CD4-positive, alpha-beta memory T cell (primary cell): Measurements from ENCODE around the gene MGAT3. TPM values are rescaled to one million over a fixed set of nuclear protein-coding genes. Genes with fewer than 3 reads are reported as not detected.

Experiments used
- CTCF ChIA-PET: fragments of 350-600 bp; sonication (Branson Sonifier 250); formaldehyde crosslinking; loops from one replicate; lab custom pipeline; 2021; ENCODE audit warnings: inconsistent platforms; ENCODE audit not compliant: partially characterized antibody; lab: Charles Lee
- POLR2A ChIA-PET: fragments of 350-600 bp; sonication (Branson Sonifier 250); formaldehyde crosslinking; loops from one replicate; lab custom pipeline; 2021; ENCODE audit not compliant: partially characterized antibody; lab: Charles Lee
- DNase-seq, 5 donors: peaks; one replicate each; pipeline versions ENCODE4 v3.0.0 to v3.0.0-alpha.2; 2020 to 2022; ENCODE audit warnings: mixed read lengths in 1 of 5
- H3K27ac ChIP-seq: one replicate; pipeline ENCODE4 v1.7.0; 2013; ENCODE audit warnings: low read depth, low read length
- H3K27me3 ChIP-seq: 2 replicates; pipeline ENCODE4 v1.7.0; 2013; ENCODE audit warnings: mild to moderate bottlenecking, low read length, moderate library complexity; ENCODE audit not compliant: insufficient read depth
- H3K36me3 ChIP-seq: 2 replicates; pipeline ENCODE4 v1.7.0; 2013; ENCODE audit warnings: mild to moderate bottlenecking, low read length, moderate library complexity; ENCODE audit not compliant: insufficient read depth
- H3K4me1 ChIP-seq: 2 replicates; pipeline ENCODE4 v1.7.0; 2013; ENCODE audit warnings: mild to moderate bottlenecking, low read length, moderate library complexity; ENCODE audit not compliant: insufficient read depth
- H3K4me3 ChIP-seq, 2 donors: one replicate each; pipeline ENCODE4 v1.7.0; 2013; ENCODE audit warnings: low read length in 2 of 2, mild to moderate bottlenecking in 1 of 2
- H3K9me3 ChIP-seq, 2 donors: one replicate each; pipeline ENCODE4 v1.7.0; 2013; ENCODE audit warnings: low read length in 2 of 2, control low read depth in 1 of 2; ENCODE audit not compliant: control insufficient read depth in 1 of 2
- H3K27ac Mint-ChIP-seq, 7 donors: one replicate each; pipeline ENCODE4 v1.8.0; 2020 to 2021; ENCODE audit warnings: mixed read lengths in 7 of 7, mild to moderate bottlenecking in 6 of 7, inconsistent platforms in 3 of 7, moderate library complexity in 3 of 7
- H3K27me3 Mint-ChIP-seq, 2 donors: one replicate each; pipeline ENCODE4 v1.8.0; 2020 to 2021; ENCODE audit warnings: mixed read lengths in 2 of 2
- H3K36me3 Mint-ChIP-seq, 2 donors: one replicate each; pipeline ENCODE4 v1.8.0; 2020 to 2021; ENCODE audit warnings: mixed read lengths in 2 of 2, inconsistent platforms in 1 of 2, mild to moderate bottlenecking in 1 of 2
- H3K4me1 Mint-ChIP-seq, 4 donors: one replicate each; pipeline ENCODE4 v1.8.0; 2020 to 2021; ENCODE audit warnings: mixed read lengths in 4 of 4, mild to moderate bottlenecking in 1 of 4
- H3K4me3 Mint-ChIP-seq, 8 donors: one replicate each; pipeline ENCODE4 v1.8.0; 2020 to 2021; ENCODE audit warnings: mixed read lengths in 8 of 8, mild to moderate bottlenecking in 7 of 8, moderate library complexity in 6 of 8, inconsistent platforms in 3 of 8
- H3K9me3 Mint-ChIP-seq, 8 donors: one replicate each; pipeline ENCODE4 v1.8.0; 2020 to 2021; ENCODE audit warnings: mixed read lengths in 8 of 8, mild to moderate bottlenecking in 5 of 8, inconsistent platforms in 3 of 8, moderate library complexity in 1 of 8
- intact Hi-C: fragments of 100-400 bp; cut with micrococcal nuclease; formaldehyde crosslinking; loops from one replicate; pipeline ENCODE4 v1.15.1; 2023
- polyA plus RNA-seq, 2 donors: library from polyadenylated mRNA; unstranded; fragments of 300-500 nt; fragmentation: Illumina TruSeq; gene quantifications; one replicate each; pipeline ENCODE4 v1.2.3, GENCODE V29; 2021
- total RNA-seq, 2 experiments: library from RNA; stranded (reverse); gene quantifications; one replicate each; pipeline ENCODE4 v1.2.3, GENCODE V29; 2021

Gene MGAT3
- total and polyA plus RNA-seq, 4 experiments from 2014 or later, result 0.19 to 0.73 TPM; not detected in 2

DNA sequence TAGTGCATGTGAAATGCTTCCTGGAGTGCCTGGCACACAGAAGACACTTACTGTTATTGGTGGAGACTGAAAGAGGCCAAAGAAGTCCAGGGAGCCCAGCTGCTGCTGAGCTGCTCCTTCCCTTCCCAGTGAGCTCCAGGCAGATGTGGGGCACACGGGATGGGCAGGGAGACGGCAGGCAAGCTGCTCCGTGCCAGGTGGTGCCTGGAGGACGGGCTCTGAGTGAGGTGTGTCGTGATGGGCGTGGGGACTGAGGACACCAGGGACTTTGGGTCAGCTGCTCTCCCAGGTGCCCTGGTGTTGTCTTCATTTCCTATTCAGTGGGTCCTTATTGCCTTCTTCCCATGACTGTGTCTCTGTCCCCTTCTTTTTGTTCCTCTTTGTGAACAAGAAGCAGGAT is 37.7 kb upstream of the MGAT3 start:
- Mint-ChIP-seq H3K36me3 (peaks cover 48 to 56% of the 10 kb centered on the region in 2 donors), H3K27me3 (no peaks in the 10 kb centered on the region), H3K4me3 (no peak overlapping the region), H3K9me3 (no peaks in the 10 kb centered on the region), H3K4me1 (peaks cover 1 to 6% (median 2%) of the 10 kb centered on the region in 4 donors), H3K27ac (peak overlapping the region in 1 of 7 donors; percentile 70)
- peaks cover 4% of the 10 kb centered on the region for H3K4me1 ChIP-seq
- H3K36me3 ChIP-seq, result peaks cover 60% of the 10 kb centered on the region
- no peaks in the 10 kb centered on the region for H3K27me3 ChIP-seq
- no peak for DNase-seq
- intact Hi-C loops, result no loop called here
- CTCF ChIA-PET, result no interaction called here
- no peak overlapping the region for H3K4me3 ChIP-seq
- no peaks in the 10 kb centered on the region for H3K9me3 ChIP-seq
- POLR2A ChIA-PET, result no interaction called here
- H3K27ac ChIP-seq, result no peak overlapping the region

DNA sequence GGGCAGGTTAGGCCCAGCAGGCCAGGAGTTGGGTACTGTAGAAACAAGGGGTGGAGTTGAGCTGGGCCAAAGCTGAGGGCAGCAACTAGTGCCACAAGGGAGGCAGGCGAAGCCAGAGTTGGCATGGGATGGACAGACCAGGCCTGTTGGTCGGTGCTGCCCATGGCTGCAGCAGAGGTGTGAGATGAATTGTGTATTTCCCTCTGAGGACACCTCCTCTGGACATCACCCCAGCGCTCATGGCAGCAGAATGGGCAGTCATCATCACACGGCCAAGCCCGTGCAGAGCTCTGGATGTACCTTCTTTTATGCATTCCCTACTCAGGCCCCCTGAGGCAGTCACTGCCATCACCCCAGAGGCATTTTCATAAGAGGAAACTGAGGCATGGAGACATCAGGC is 36.9 kb upstream of the MGAT3 start:
- no peak overlapping the region for H3K4me3 ChIP-seq
- no peaks in the 10 kb centered on the region for H3K27me3 ChIP-seq
- CTCF ChIA-PET, result no interaction called here
- no peak for DNase-seq
- no peaks in the 10 kb centered on the region for H3K9me3 ChIP-seq
- intact Hi-C loops, result no loop called here
- no peak overlapping the region for H3K4me3 Mint-ChIP-seq
- no peaks in the 10 kb centered on the region for H3K4me1 Mint-ChIP-seq
- no peaks in the 10 kb centered on the region for H3K4me1 ChIP-seq
- H3K27ac ChIP-seq, result no peak overlapping the region
- H3K36me3 ChIP-seq, result peaks cover 60% of the 10 kb centered on the region
- H3K27me3 Mint-ChIP-seq, result no peaks in the 10 kb centered on the region
- peaks cover 52 to 58% of the 10 kb centered on the region in 2 donors for H3K36me3 Mint-ChIP-seq
- no peaks in the 10 kb centered on the region for H3K9me3 Mint-ChIP-seq
- no peak overlapping the region for H3K27ac Mint-ChIP-seq
- POLR2A ChIA-PET, result no interaction called here

DNA sequence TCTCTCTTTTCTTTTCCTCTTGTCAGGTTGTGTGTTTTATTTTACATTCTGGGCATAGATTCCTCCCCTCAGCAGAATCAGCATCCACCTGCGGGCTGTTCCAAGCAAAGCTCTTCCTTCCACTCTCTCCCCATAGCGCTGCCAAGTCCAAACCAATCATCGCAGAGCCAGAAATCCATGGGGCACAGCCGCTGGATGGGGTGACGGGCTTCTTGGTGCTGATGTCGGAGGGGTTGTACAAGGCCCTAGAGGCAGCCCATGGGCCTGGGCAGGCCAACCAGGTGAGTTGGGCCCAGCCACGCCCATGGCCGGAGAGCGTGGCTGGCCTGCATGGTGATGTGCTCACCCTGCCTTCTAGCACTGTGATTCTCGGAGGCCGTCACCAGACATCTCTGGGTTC is 35.1 kb upstream of the MGAT3 start:
- DNase-seq, result no peak
- no peaks in the 10 kb centered on the region for H3K9me3 ChIP-seq
- no peak overlapping the region for H3K4me3 Mint-ChIP-seq
- peak overlapping the region in 1 of 7 donors; percentile 36 for H3K27ac Mint-ChIP-seq
- no peaks in the 10 kb centered on the region for H3K4me1 ChIP-seq
- ChIA-PET POLR2A (interaction anchor here (1.1 kb wide), 1 partner anchor 22 kb away, joined by 3 read pairs; the partner anchor contains the start of gene TAB1), CTCF (no interaction called here)
- H3K27me3 ChIP-seq, result no peaks in the 10 kb centered on the region
- H3K4me3 ChIP-seq, result no peak overlapping the region
- intact Hi-C loops, result no loop called here
- peaks cover 49% of the 10 kb centered on the region for H3K36me3 ChIP-seq
- no peaks in the 10 kb centered on the region for H3K9me3 Mint-ChIP-seq
- peaks cover 58% of the 10 kb centered on the region in 2 donors for H3K36me3 Mint-ChIP-seq
- H3K27me3 Mint-ChIP-seq, result no peaks in the 10 kb centered on the region
- H3K27ac ChIP-seq, result no peak overlapping the region
- no peaks in the 10 kb centered on the region for H3K4me1 Mint-ChIP-seq

DNA sequence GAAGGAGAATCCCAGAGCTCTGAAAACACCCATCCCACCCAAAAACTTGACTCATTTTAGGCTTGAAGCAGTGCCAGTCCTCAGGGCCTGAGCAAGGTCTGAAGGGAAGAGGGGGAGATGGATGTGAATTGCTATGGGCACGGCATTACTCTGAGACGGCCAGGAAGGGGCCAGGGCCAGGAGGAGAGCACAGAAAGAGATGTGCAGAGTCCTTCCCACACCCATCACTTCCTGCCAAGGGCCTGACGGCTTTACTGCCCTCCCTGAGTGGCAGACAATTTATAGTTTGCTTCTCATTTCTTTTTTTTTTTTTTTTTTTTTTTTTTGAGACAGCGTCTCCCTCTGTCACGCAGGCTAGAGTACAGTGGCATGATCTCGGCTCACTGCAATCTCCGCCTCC is 34.7 kb upstream of the MGAT3 start:
- intact Hi-C loops, result no loop called here
- Mint-ChIP-seq H3K36me3 (peaks cover 57 to 60% of the 10 kb centered on the region in 2 donors), H3K4me3 (no peak overlapping the region), H3K27me3 (no peaks in the 10 kb centered on the region), H3K9me3 (no peaks in the 10 kb centered on the region), H3K27ac (peak overlapping the region in 1 of 7 donors; percentile 36), H3K4me1 (no peaks in the 10 kb centered on the region)
- no peaks in the 10 kb centered on the region for H3K4me1 ChIP-seq
- no peaks in the 10 kb centered on the region for H3K9me3 ChIP-seq
- ChIA-PET CTCF (no interaction called here), POLR2A (interaction anchor here (1.1 kb wide), 1 partner anchor 22 kb away, joined by 3 read pairs; the partner anchor contains the start of gene TAB1)
- H3K4me3 ChIP-seq, result no peak overlapping the region
- H3K27me3 ChIP-seq, result no peaks in the 10 kb centered on the region
- H3K27ac ChIP-seq, result no peak overlapping the region
- no peak for DNase-seq
- peaks cover 50% of the 10 kb centered on the region for H3K36me3 ChIP-seq

GRCh38 chr22:39422721-39423120 is 34.1 kb upstream of the MGAT3 start:
- intact Hi-C loops, result no loop called here
- H3K27ac ChIP-seq, result no peak overlapping the region
- no peaks in the 10 kb centered on the region for H3K9me3 Mint-ChIP-seq
- POLR2A ChIA-PET, result no interaction called here
- peaks cover 62 to 65% of the 10 kb centered on the region in 2 donors for H3K36me3 Mint-ChIP-seq
- H3K4me1 ChIP-seq, result no peaks in the 10 kb centered on the region
- DNase-seq, result no peak
- H3K27me3 ChIP-seq, result no peaks in the 10 kb centered on the region
- H3K4me3 Mint-ChIP-seq, result no peak overlapping the region
- no peaks in the 10 kb centered on the region for H3K4me1 Mint-ChIP-seq
- no peaks in the 10 kb centered on the region for H3K9me3 ChIP-seq
- CTCF ChIA-PET, result interaction anchor here (0.7 kb wide), 1 partner anchor 11 kb away, joined by 3 read pairs; no protein-coding TSS in a partner anchor
- no peak overlapping the region for H3K4me3 ChIP-seq
- peaks cover 56% of the 10 kb centered on the region for H3K36me3 ChIP-seq
- no peak overlapping the region for H3K27ac Mint-ChIP-seq
- H3K27me3 Mint-ChIP-seq, result no peaks in the 10 kb centered on the region

DNA sequence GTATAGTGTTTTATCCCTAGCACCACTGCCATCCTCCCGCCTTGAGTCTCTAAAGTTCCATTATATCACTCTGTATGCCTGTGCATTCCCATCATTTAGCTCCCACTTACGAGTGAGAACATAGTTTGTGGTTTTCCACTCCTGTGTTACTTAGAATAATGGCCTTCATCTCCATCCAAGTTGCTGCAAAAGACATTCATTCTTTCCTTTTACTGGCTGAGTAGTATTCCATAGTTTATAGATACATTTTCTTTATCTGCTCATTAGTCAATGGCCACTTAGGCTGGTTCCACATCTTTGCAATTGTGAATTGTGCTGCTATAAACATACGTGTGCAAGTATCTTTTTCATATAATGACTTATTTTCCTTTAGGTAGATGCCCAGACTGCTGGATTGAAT is 32.8 kb upstream of the MGAT3 start:
- Histone ChIP-seq H3K4me3 (no peak overlapping the region), H3K27ac (no peak overlapping the region), H3K9me3 (no peaks in the 10 kb centered on the region), H3K4me1 (no peaks in the 10 kb centered on the region), H3K36me3 (peaks cover 60% of the 10 kb centered on the region), H3K27me3 (no peaks in the 10 kb centered on the region)
- ChIA-PET CTCF (no interaction called here), POLR2A (no interaction called here)
- Mint-ChIP-seq H3K27ac (peak overlapping the region in 1 of 7 donors; percentile 48), H3K4me1 (no peaks in the 10 kb centered on the region), H3K27me3 (no peaks in the 10 kb centered on the region), H3K9me3 (no peaks in the 10 kb centered on the region), H3K36me3 (peaks cover 52 to 60% of the 10 kb centered on the region in 2 donors), H3K4me3 (no peak overlapping the region)
- DNase-seq, result no peak
- intact Hi-C loops, result no loop called here

DNA sequence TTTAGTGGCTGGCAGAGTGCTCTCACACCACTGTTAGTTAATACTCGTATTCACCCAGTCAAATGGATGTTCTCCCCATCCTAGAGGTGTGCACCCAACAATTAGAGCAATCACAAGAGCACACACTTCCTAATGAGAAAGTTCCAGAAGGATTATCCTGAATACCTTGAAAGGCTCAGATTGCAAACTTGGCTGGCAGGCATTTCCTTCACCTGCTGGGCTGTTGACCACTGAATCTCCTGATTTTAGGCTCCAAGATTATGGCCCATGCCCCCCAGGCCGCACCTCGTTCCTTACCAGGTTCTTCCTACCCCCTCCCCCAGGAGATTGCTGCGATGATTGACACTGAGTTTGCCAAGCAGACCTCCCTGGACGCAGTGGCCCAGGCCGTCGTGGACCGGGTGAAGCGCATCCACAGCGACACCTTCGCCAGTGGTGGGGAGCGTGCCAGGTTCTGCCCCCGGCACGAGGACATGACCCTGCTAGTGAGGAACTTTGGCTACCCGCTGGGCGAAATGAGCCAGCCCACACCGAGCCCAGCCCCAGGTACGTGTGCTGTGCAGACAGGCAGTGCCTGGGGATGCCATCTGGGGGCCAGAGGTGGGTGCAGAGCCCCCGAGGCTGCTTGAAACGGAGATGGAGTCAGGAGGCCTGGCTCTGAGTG is 30.3 kb upstream of the MGAT3 start:
- no peaks in the 10 kb centered on the region for H3K27me3 Mint-ChIP-seq
- H3K4me3 Mint-ChIP-seq, result no peak overlapping the region
- POLR2A ChIA-PET, result interaction anchor here (0.7 kb wide), 1 partner anchor 63 kb away, joined by 3 read pairs; no protein-coding TSS in a partner anchor
- intact Hi-C loops, result no loop called here
- no peak overlapping the region for H3K4me3 ChIP-seq
- H3K27ac Mint-ChIP-seq, result peak overlapping the region in 1 of 7 donors; percentile 8
- H3K36me3 Mint-ChIP-seq, result peaks cover 33 to 53% of the 10 kb centered on the region in 2 donors
- no peaks in the 10 kb centered on the region for H3K9me3 ChIP-seq
- CTCF ChIA-PET, result no interaction called here
- H3K27ac ChIP-seq, result no peak overlapping the region
- no peaks in the 10 kb centered on the region for H3K27me3 ChIP-seq
- H3K4me1 ChIP-seq, result no peaks in the 10 kb centered on the region
- peaks cover 51% of the 10 kb centered on the region for H3K36me3 ChIP-seq
- DNase-seq, result no peak
- H3K9me3 Mint-ChIP-seq, result no peaks in the 10 kb centered on the region
- no peaks in the 10 kb centered on the region for H3K4me1 Mint-ChIP-seq
